ENCODE results near the gene PRELID3B.

DNA sequence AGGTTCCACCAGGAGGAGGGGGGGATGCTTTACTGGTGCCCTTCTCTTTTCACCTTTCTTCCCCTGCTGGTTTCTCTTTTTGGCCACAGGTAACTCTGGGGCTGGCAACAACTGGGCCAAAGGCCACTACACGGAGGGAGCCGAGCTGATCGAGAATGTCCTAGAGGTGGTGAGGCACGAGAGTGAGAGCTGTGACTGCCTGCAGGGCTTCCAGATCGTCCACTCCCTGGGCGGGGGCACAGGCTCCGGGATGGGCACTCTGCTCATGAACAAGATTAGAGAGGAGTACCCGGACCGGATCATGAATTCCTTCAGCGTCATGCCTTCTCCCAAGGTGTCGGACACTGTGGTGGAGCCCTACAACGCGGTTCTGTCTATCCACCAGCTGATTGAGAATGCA lies 19.0 kb downstream of the PRELID3B start:
- TF ChIP-seq EZH2phosphoT487 (IDR thresholded peaks at IDR 0.05; ENCODE audit: insufficient read depth, low read depth) (no peak), EZH2 (IDR thresholded peaks at IDR 0.05; ENCODE audit: insufficient read depth, poor library complexity, severe bottlenecking) (no peak)

Data from GM23248 (cell line).